ENCODE results near the gene ZC2HC1C. TPM values are rescaled to one million over a fixed set of nuclear protein-coding genes. Genes with fewer than 3 reads are reported as not detected.

Gene ZC2HC1C
- polyA plus RNA-seq (2013, experiment 1 of 2; ENCODE audit: insufficient read length) = 0.57 TPM
- 0.58 TPM for polyA plus RNA-seq (2013, experiment 2 of 2; ENCODE audit: insufficient read length)

GRCh38 chr14:75069121-75069810 lies at the start of gene ZC2HC1C:
TSS of gene ZC2HC1C (plus strand) at chr14:75069641. CDS start at chr14:75070574, 933 bp downstream.
- DNase-seq = peak; percentile 76

- DNase-seq = no peak
Observed at GRCh38 chr14:75022655-75023054, 46.8 kb upstream of the ZC2HC1C start.

- DNase-seq = no peak
Observed at GRCh38 chr14:75023108-75023507, 46.3 kb upstream of the ZC2HC1C start.

DNA sequence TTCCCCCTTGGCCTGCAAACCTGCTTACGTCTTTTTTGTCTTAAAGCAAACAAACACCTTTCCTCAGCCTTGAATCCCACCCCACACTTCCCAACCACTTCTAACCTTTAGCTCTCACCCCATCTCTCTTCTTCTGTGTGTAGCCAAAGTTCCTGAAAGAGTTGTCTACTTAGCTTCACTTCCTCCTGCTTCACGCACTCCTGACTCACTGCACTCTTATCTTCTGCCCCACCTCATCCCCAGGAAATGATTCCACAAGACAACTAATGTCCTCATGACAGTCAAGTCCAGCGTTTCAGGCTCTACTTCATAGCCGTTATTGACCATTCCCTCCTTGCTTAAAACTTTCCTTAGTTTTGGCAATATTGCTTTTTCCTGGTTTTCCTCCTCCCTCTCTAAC lies 44.4 kb upstream of the ZC2HC1C start:
- DNase-seq = no peak

GRCh38 chr14:75025876-75026275 lies 43.6 kb upstream of the ZC2HC1C start:
- no peak for DNase-seq

- DNase-seq = no peak
Observed at GRCh38 chr14:75030147-75030546, 39.3 kb upstream of the ZC2HC1C start.

DNA sequence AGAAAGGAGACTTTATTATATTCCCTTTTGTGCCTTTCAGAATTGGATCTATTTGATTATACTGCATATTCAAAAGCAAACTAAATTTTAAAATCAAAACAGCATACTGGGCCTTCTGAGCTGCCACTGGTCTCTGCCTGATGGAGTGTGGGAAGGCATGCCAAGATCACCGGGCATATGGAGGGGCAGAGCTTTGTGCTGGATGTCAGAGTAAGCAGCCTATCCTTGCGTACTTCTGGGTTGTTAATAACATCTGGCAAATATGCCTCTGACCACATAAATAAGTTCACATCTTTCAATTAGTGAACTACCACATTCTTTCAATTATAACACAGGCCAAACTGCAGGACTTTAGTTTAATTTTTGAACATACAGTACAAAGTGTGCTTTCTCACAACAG lies 36.5 kb upstream of the ZC2HC1C start:
- no peak for DNase-seq

DNA sequence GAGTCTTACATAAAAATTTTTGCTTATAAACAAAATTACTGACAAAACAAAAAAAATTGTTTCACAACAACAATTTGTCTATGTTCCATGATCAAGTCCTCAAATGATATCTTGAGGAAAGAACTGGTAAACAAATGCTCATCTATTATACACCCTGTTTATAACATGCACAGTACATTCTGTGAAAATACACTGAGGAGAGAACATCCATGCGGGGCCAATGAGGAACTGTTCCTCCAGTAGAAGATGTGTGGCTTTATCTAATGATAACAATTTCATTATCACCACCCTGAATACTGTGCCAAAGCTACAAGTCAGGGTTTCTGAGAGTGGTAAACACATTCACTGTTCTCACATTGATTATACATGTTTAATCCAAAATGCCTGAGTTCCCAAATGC lies 28.9 kb upstream of the ZC2HC1C start:
- no peak for DNase-seq

DNA sequence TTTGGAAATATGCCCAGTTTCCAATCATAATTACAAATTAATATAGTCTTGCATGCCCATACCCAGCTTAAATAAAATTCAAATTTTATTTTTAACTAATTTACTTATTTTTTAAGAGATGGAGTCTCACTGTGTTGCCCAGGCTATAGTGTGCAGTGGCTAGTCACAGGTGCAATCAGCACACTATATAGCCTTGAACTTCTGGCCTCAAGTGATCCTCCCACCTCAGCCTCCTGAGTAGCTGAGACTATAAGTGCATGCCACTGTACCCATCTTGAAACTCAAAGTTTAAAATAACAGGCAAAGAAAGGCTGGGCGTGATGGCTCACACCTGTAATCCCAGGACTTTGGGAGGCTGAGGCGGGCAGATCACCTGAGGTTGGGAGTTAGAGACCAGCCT lies 28.5 kb upstream of the ZC2HC1C start:
- DNase-seq = no peak

DNA sequence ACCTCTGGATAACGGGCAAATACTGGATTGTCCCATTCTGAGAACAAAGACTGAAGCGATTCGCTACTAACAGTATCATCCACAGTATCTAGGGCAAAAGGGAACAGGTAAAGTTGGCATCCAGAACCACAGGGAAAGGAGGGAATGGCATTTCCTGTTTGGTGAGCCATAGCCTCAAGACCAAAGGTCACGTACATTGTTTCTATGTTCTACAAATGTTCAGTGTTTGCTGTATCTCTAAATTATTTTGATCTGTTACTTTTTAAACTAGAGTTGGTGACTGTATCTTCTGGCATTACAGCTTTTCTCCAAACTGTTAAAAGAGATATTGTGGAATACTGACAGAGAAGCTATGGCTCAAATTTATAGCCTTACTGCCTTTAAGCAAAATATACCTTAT lies 27.8 kb upstream of the ZC2HC1C start:
- no peak for DNase-seq

DNA sequence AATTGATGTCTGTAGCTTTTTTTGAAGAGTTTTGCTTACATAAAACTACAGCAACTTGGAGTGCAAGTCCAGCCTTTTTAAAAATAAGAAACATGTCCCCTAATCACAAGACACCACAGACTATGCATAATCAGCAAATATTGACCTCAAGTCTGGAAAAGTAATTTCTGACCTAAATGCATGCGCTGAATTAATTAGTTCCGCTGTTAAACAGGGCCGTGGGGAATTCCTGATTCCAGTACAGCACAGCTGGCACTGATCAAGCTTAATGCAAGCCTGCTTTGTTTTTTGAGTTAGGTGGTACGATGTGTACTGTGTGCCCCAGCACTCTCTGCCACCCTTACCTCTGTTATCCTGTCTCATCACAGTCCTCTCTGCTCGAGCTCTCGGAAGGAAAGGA lies 27.4 kb upstream of the ZC2HC1C start:
- DNase-seq = peak; percentile 58

GRCh38 chr14:75044322-75044721 lies 25.1 kb upstream of the ZC2HC1C start:
- DNase-seq = peak; percentile 84

- no peak for DNase-seq
Observed at GRCh38 chr14:75044752-75045151, 24.7 kb upstream of the ZC2HC1C start.

DNA sequence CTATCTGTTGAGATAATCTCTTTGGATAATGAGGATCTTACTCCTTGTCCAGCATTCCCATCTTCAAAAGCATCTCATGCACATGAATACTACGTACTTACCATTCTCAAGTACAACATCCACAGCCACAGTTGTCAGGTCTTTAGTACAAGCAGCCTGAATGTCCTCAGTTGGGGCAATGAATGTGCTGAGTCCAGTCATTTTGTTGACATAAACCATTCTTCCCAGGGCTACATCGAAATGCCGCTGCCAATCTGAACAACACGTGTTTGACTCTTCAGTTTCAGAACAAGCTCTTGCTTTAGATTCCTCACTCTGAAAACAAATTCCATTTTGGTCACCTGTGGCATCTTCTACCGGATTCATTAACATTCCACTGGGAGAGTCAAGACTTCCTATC lies 23.2 kb upstream of the ZC2HC1C start:
- no peak for DNase-seq

GRCh38 chr14:75046899-75047298 lies 22.5 kb upstream of the ZC2HC1C start:
- DNase-seq = no peak

GRCh38 chr14:75047506-75047905 lies 21.9 kb upstream of the ZC2HC1C start:
- DNase-seq = peak; percentile 42

- no peak for DNase-seq
Observed at GRCh38 chr14:75048101-75048500, 21.3 kb upstream of the ZC2HC1C start.

DNA sequence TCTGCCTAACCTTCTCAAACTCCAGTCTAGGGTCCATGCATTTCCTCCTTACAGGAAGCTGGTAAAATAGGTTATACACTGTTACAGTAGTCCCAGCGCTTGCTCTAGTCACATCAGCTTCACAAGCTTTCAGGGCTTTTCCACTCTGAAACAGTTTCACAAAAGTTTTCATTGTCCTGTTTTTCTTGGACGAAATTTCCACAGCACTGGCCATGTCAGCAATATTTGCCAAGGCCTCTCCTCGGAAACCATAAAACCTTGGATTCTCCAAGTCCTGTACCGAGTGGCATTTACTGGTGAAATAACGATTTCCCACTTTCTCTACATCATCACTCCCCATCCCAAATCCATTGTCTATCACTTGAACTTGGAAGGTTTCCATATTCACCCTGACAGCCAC lies 20.3 kb upstream of the ZC2HC1C start:
- DNase-seq = no peak

DNA sequence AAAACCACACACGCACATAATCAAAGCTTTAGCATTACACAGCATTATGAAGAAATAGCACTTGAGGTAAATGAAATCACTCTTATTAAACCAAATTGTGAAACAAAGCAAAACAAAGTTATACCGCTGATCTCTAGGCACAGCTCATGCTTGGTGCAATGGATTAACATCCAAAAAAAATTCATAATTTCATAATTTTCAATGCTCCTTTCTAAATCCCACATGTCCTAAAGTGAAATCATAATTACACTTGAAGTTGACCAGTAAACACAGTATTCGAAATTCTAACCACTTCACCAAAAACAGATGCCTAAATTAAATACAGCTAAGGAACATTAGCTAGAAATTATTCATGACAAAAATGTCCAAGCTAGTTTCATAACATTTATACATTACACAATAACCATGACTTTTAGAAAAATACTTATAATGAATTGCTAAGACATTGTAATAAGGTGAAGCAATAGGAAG lies 19.7 kb upstream of the ZC2HC1C start:
- no peak for DNase-seq

DNA sequence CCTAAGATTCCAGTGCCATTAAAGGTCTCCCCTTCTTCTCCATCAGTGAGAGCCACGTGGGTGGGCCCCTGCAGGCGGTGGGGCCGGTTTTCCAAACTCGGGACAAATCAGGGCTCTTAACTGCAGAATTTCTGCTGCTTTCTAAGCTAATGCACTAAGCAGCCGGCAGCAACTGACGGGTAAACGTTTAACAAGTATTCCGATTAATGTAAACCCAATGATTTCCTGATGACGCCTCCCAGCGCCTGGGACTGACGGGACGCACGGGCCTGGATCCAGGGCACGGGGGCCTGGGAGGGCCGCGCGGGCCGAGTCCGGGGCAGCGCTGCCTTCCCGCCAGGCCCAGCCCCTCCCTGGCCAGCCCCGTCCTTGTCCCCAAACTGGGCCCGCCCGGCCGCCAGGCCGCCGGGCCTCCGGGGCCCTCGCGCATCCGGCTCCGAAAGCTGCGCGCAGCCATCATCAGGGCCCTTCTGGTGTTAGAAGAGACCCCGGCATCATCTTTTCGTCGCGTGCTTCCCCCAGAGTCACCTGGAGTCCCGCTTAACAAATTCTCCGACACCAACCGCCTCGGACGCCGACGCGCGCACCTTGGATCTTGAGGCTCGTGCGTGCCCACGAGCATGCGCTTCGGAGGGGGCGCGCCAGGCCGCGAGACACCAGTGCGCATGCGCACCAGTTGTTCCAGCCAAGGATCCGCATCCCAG lies 18.4 kb upstream of the ZC2HC1C start, which contains the start of gene MLH3:
Gene MLH3 (minus strand): TSS at position 616 of the 704 bp plus-strand sequence. CDS start 1,812 bp downstream, outside the sequence.
- DNase-seq = peak; percentile 76

- no peak for DNase-seq
Observed at GRCh38 chr14:75051556-75051899, 17.9 kb upstream of the ZC2HC1C start.

- peak; percentile 57 for DNase-seq
Observed at GRCh38 chr14:75053396-75054291, 15.8 kb upstream of the ZC2HC1C start.

DNA sequence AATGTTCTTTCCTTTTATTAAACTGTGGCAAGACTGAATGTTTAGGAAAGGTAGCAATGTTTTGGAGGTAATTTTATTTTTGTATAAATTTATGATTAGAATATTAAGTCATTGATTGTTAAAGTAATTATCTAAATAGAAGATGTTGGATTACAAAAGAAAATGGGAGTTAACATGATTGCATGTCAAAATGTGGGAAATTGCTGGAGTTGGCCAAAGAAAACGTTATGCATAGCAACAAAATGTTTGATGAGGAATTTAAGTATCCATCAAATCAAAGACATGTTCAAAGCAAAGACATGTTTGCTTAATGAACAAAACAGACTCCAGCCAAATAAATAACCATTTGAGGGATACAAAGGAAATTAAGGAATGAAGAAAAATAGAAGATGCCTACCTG lies 15.0 kb upstream of the ZC2HC1C start:
- no peak for DNase-seq

Data from fibroblast of skin of abdomen (primary cell).